Loucy (cell line): ENCODE results near the gene PYY.

Experiments
- H2AFZ ChIP-seq: fragments of 200-600 bp; sonication (generic); 2 replicates; pipeline ENCODE4 v1.6.0; 2016; ENCODE audit warnings: antibody characterized with exemption, mild to moderate bottlenecking, low read length, moderate library complexity
- H3F3A ChIP-seq: fragments of 200-600 bp; 2 replicates; pipeline ENCODE4 v1.6.0; 2016; ENCODE audit warnings: antibody characterized with exemption, low read depth, mild to moderate bottlenecking
- H3K27me3 ChIP-seq: fragments of 200-600 bp; sonication (generic); 2 replicates; pipeline ENCODE4 v1.6.1; 2014; ENCODE audit warnings: low read length, mild to moderate bottlenecking; ENCODE audit not compliant: insufficient read depth, poor library complexity, severe bottlenecking
- H3K36me3 ChIP-seq: fragments of 200-600 bp; sonication (generic); 2 replicates; pipeline ENCODE4 v1.6.1; 2016; ENCODE audit warnings: low read length; ENCODE audit not compliant: insufficient read depth
- H3K4me1 ChIP-seq: fragments of 200-600 bp; sonication (generic); 2 replicates; pipeline ENCODE4 v1.5.1; 2014; ENCODE audit warnings: low read length, mild to moderate bottlenecking; ENCODE audit not compliant: insufficient read depth, poor library complexity, severe bottlenecking
- H3K4me2 ChIP-seq: fragments of 200-600 bp; sonication (generic); 2 replicates; pipeline ENCODE4 v1.6.0; 2014; ENCODE audit warnings: antibody characterized with exemption, low read length, low read depth, mild to moderate bottlenecking; ENCODE audit not compliant: poor library complexity, severe bottlenecking
- H3K4me3 ChIP-seq: fragments of 200-600 bp; sonication (generic); 2 replicates; pipeline ENCODE4 v1.5.1; 2014; ENCODE audit warnings: low read length, mild to moderate bottlenecking, mixed read lengths; ENCODE audit not compliant: poor library complexity, severe bottlenecking
- H3K79me2 ChIP-seq: fragments of 200-600 bp; sonication (generic); 2 replicates; pipeline ENCODE4 v1.6.1; 2014; ENCODE audit warnings: low read length; ENCODE audit not compliant: insufficient read depth
- H3K9ac ChIP-seq: fragments of 200-600 bp; sonication (generic); 2 replicates; pipeline ENCODE4 v1.6.0; 2014; ENCODE audit warnings: mild to moderate bottlenecking, low read depth, low read length, moderate library complexity; ENCODE audit not compliant: poor library complexity, severe bottlenecking
- H3K9me2 ChIP-seq: fragments of 200-600 bp; sonication (generic); replicated peaks from 2 replicates; pipeline ENCODE4 v1.6.1; 2016; ENCODE audit warnings: low read depth, low read length, mixed read lengths
- H3K9me3 ChIP-seq: fragments of 200-600 bp; sonication (generic); 2 replicates; pipeline ENCODE4 v1.6.1; 2014; ENCODE audit warnings: mild to moderate bottlenecking, antibody characterized with exemption, low read length, low read depth; ENCODE audit not compliant: insufficient read depth
- H4K20me1 ChIP-seq: fragments of 200-600 bp; sonication (generic); 2 replicates; pipeline ENCODE4 v1.6.0; 2014; ENCODE audit warnings: antibody characterized with exemption, low read length, mild to moderate bottlenecking; ENCODE audit not compliant: insufficient read depth, poor library complexity, severe bottlenecking
- CTCF ChIP-seq: fragments of 200-600 bp; sonication (generic); conservative IDR thresholded peaks from 2 replicates; pipeline ENCODE4 v1.5.1; 2014; ENCODE audit warnings: mild to moderate bottlenecking, antibody characterized with exemption, low read length
- EZH2phosphoT487 ChIP-seq: fragments of 200-600 bp; IDR thresholded peaks from 2 replicates; pipeline ENCODE4 v1.6.1; 2018; ENCODE audit warnings: antibody characterized with exemption, mild to moderate bottlenecking, moderate library complexity, borderline replicate concordance

The PYY gene

GRCh38 chr17:43979011-43979410 lies 25.3 kb upstream of the PYY start:
- H3K9me2 ChIP-seq: no peaks in the 10 kb centered on the region
- H3K36me3 ChIP-seq: no peaks in the 10 kb centered on the region
- H3K9me3 ChIP-seq: no peaks in the 10 kb centered on the region
- H3K9ac ChIP-seq: no peak overlapping the region
- H3K27me3 ChIP-seq: no peaks in the 10 kb centered on the region
- H4K20me1 ChIP-seq: no peaks in the 10 kb centered on the region
- no peak for TF ChIP-seq EZH2phosphoT487
- H3K4me3 ChIP-seq: no peak overlapping the region
- H3F3A ChIP-seq: no peaks in the 10 kb centered on the region
- H2AFZ ChIP-seq: no peak overlapping the region
- no peaks in the 10 kb centered on the region for H3K79me2 ChIP-seq
- no peak overlapping the region for H3K4me2 ChIP-seq
- H3K4me1 ChIP-seq: no peaks in the 10 kb centered on the region

DNA sequence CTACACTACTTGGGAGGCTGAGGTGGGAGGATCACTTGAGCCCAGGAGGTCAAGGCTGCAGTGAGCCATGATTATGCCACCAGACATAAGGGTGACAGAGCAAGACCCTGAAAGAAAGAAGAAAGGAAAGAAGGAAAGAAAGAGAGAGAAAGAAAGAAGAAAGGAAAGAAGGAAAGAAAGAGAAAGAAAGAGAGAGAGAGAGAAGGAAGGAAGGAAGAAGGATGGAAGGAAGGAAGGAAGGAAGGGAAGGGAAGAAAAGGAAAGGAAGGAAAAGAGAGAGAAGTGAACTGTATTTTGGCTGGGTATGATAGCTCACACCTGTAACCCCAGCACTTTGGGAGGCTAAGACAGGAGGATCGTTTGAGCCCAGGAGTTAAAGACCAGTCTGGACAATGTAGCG lies 24.3 kb upstream of the PYY start:
- Histone ChIP-seq H3K9me3 (no peaks in the 10 kb centered on the region), H3K4me1 (no peaks in the 10 kb centered on the region), H3K36me3 (no peaks in the 10 kb centered on the region), H3F3A (no peaks in the 10 kb centered on the region), H4K20me1 (no peaks in the 10 kb centered on the region), H3K9me2 (no peaks in the 10 kb centered on the region), H3K4me3 (no peak overlapping the region), H2AFZ (no peak overlapping the region), H3K79me2 (no peaks in the 10 kb centered on the region), H3K4me2 (no peak overlapping the region), H3K9ac (no peak overlapping the region), H3K27me3 (no peaks in the 10 kb centered on the region)
- TF ChIP-seq EZH2phosphoT487: no peak
- no peak for TF ChIP-seq CTCF

- Histone ChIP-seq H4K20me1 (no peaks in the 10 kb centered on the region), H2AFZ (no peak overlapping the region), H3K9ac (no peak overlapping the region), H3K9me2 (no peaks in the 10 kb centered on the region), H3K27me3 (no peaks in the 10 kb centered on the region), H3K4me3 (no peak overlapping the region), H3K79me2 (no peaks in the 10 kb centered on the region), H3K9me3 (no peaks in the 10 kb centered on the region), H3F3A (no peaks in the 10 kb centered on the region), H3K4me2 (no peak overlapping the region), H3K4me1 (no peaks in the 10 kb centered on the region), H3K36me3 (no peaks in the 10 kb centered on the region)
- TF ChIP-seq EZH2phosphoT487 (no peak), CTCF (no peak)
Observed at GRCh38 chr17:43976963-43977837, 23.5 kb upstream of the PYY start.

- no peaks in the 10 kb centered on the region for H4K20me1 ChIP-seq
Observed at GRCh38 chr17:43975898-43976297, 22.2 kb upstream of the PYY start.

More at GRCh38 chr17:43975898-43976297, 22.2 kb upstream of the PYY start:
- Histone ChIP-seq H2AFZ (no peak overlapping the region), H3K27me3 (no peaks in the 10 kb centered on the region), H3K36me3 (no peaks in the 10 kb centered on the region), H3K4me2 (no peak overlapping the region), H3K4me1 (no peaks in the 10 kb centered on the region), H3K4me3 (no peak overlapping the region), H3K9ac (no peak overlapping the region), H3K9me2 (no peaks in the 10 kb centered on the region), H3F3A (no peaks in the 10 kb centered on the region), H3K9me3 (no peaks in the 10 kb centered on the region), H3K79me2 (no peaks in the 10 kb centered on the region)
- TF ChIP-seq CTCF: no peak
- no peak for TF ChIP-seq EZH2phosphoT487
